Ovary (tissue), 3 donors: ENCODE results near the gene IFNA8.

Experiments
- EP300 ChIP-seq: sonication (generic); formaldehyde crosslinking; IDR thresholded peaks from one replicate; pipeline ENCODE4 v1.6.1; 2017; ENCODE audit warnings: antibody characterized with exemption
- POLR2A ChIP-seq: fragments of 450-650 bp; IDR thresholded peaks from one replicate; pipeline ENCODE4 v1.6.1; 2017; ENCODE audit warnings: antibody characterized with exemption, mild to moderate bottlenecking, moderate library complexity
- TF ChIP-seq, protein P1 (sequence below), 3 donors: fragments of 450-650 bp in 2 of 3; fragments of 200-600 bp in 1 of 3; IDR thresholded peaks; one replicate each; pipeline versions ENCODE4 v1.5.1 to v1.8.0; 2016 to 2022; ENCODE audit warnings: antibody characterized with exemption in 3 of 3, mild to moderate bottlenecking in 1 of 3
- donor health status: DM: no; HTN: no; CAD: no.

- TF ChIP-seq, protein P1, sequence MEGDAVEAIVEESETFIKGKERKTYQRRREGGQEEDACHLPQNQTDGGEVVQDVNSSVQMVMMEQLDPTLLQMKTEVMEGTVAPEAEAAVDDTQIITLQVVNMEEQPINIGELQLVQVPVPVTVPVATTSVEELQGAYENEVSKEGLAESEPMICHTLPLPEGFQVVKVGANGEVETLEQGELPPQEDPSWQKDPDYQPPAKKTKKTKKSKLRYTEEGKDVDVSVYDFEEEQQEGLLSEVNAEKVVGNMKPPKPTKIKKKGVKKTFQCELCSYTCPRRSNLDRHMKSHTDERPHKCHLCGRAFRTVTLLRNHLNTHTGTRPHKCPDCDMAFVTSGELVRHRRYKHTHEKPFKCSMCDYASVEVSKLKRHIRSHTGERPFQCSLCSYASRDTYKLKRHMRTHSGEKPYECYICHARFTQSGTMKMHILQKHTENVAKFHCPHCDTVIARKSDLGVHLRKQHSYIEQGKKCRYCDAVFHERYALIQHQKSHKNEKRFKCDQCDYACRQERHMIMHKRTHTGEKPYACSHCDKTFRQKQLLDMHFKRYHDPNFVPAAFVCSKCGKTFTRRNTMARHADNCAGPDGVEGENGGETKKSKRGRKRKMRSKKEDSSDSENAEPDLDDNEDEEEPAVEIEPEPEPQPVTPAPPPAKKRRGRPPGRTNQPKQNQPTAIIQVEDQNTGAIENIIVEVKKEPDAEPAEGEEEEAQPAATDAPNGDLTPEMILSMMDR (IDR thresholded peaks at IDR 0.05), result no peak
- TF ChIP-seq POLR2A (no peak), EP300 (no peak)
These were observed 9.9 kb upstream of the IFNA8 start for GRCh38 chr9:21398955-21399489.
